Breast epithelium (tissue), 4 donors: ENCODE results near the gene TBC1D1. TPM values are rescaled to one million over a fixed set of nuclear protein-coding genes. Genes with fewer than 3 reads are reported as not detected.

Source experiments
- DNase-seq, 2 donors: peaks; one replicate each; pipeline ENCODE4 v3.0.0-alpha.2; 2019; ENCODE audit warnings: low spot score in 2 of 2
- H3K27ac ChIP-seq, 2 donors: fragments of 200-600 bp; sonication (generic) in 1 of 2; one replicate each; pipeline ENCODE4 v1.5.1; 2016 to 2019; ENCODE audit warnings: mild to moderate bottlenecking in 1 of 2
- H3K27me3 ChIP-seq, 2 donors: fragments of 200-600 bp; sonication (generic) in 1 of 2; one replicate each; pipeline versions ENCODE4 v1.5.1 to v1.6.0; 2017 to 2019; ENCODE audit warnings: control low read depth in 1 of 2, mild to moderate bottlenecking in 1 of 2
- H3K36me3 ChIP-seq: fragments of 200-600 bp; one replicate; pipeline ENCODE4 v1.5.1; 2019
- H3K4me1 ChIP-seq, 2 donors: fragments of 200-600 bp; sonication (generic); one replicate each; pipeline ENCODE4 v1.5.1; 2016 to 2019; ENCODE audit warnings: control low read depth in 1 of 2
- H3K4me3 ChIP-seq, 3 donors: fragments of 200-600 bp; sonication (generic); 1 replicate in 2 of 3; 2 replicates in 1 of 3; pipeline ENCODE4 v1.5.1; 2016 to 2019; ENCODE audit warnings: mild to moderate bottlenecking in 3 of 3, moderate library complexity in 2 of 3
- H3K9me3 ChIP-seq, 2 donors: fragments of 200-600 bp; sonication (generic) in 1 of 2; one replicate each; pipeline ENCODE4 v1.5.1; 2016 to 2019; ENCODE audit warnings: control low read depth in 1 of 2
- POLR2A ChIP-seq: fragments of 450-650 bp; IDR thresholded peaks from one replicate; pipeline ENCODE4 v1.6.1; 2016; ENCODE audit warnings: antibody characterized with exemption, mild to moderate bottlenecking, moderate library complexity
- POLR2AphosphoS5 ChIP-seq, 3 donors: sonication (generic); formaldehyde crosslinking; IDR thresholded peaks; one replicate each; pipeline ENCODE4 v1.6.1; 2017; ENCODE audit warnings: antibody characterized with exemption in 3 of 3
- intact Hi-C: fragments of 100-400 bp; cut with DNase I; formaldehyde crosslinking; loops from one replicate; pipeline ENCODE4 v1.15.1; 2023; ENCODE audit warnings: low total_unique reads
- total RNA-seq, 3 donors: library from RNA; depleted of rRNA; stranded (reverse); fragments of >200 nt; gene quantifications; one replicate each; pipeline ENCODE4 v1.1.0, GENCODE V29; 2016
- TF ChIP-seq, protein P1 (sequence below), 3 donors: fragments of 450-650 bp; IDR thresholded peaks; one replicate each; pipeline ENCODE4 v1.5.1; 2016 to 2017; ENCODE audit warnings: antibody characterized with exemption in 3 of 3, mild to moderate bottlenecking in 3 of 3, moderate library complexity in 3 of 3

TBC1D1 gene, protein sequence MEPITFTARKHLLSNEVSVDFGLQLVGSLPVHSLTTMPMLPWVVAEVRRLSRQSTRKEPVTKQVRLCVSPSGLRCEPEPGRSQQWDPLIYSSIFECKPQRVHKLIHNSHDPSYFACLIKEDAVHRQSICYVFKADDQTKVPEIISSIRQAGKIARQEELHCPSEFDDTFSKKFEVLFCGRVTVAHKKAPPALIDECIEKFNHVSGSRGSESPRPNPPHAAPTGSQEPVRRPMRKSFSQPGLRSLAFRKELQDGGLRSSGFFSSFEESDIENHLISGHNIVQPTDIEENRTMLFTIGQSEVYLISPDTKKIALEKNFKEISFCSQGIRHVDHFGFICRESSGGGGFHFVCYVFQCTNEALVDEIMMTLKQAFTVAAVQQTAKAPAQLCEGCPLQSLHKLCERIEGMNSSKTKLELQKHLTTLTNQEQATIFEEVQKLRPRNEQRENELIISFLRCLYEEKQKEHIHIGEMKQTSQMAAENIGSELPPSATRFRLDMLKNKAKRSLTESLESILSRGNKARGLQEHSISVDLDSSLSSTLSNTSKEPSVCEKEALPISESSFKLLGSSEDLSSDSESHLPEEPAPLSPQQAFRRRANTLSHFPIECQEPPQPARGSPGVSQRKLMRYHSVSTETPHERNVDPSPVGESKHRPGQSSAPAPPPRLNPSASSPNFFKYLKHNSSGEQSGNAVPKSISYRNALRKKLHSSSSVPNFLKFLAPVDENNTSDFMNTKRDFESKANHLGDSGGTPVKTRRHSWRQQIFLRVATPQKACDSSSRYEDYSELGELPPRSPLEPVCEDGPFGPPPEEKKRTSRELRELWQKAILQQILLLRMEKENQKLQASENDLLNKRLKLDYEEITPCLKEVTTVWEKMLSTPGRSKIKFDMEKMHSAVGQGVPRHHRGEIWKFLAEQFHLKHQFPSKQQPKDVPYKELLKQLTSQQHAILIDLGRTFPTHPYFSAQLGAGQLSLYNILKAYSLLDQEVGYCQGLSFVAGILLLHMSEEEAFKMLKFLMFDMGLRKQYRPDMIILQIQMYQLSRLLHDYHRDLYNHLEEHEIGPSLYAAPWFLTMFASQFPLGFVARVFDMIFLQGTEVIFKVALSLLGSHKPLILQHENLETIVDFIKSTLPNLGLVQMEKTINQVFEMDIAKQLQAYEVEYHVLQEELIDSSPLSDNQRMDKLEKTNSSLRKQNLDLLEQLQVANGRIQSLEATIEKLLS (N-terminal part only)
- 10 to 100 TPM; 55.2 to 80.9 (median 63.9) TPM for total RNA-seq

DNA sequence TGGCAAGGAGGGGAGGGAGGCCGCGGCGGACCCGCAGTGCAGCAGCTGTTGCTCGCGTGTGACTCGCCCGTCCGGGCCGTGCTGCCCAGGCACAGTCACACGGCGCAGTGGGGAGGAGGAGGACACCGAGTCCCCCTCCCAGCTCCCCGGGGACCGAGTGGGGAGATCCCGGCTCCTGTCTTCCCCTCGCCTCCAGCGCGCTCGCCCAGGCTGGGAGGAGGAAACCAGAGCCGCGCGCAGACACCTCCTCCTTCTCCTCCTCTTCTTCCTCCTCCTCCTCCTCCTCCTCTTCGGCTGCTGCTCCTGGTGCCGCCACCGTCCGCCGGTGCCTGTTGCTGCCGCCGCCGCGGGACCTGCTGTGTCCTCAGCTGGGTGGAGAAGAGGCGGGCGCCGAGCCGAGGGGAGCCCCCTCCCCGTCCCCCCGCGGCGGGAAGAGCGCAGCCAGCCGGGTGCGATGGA is at the start of gene TBC1D1:
TBC1D1 (plus strand) TSS at position 284 of the 459 bp plus-strand sequence. CDS start 11,012 bp downstream, outside the sequence.
- H3K27me3 ChIP-seq = no peaks in the 10 kb centered on the region
- peaks cover 0 to 5% of the 10 kb centered on the region in 2 donors for H3K4me1 ChIP-seq
- DNase-seq = peak in 1 of 2 donors; percentile 20
- H3K9me3 ChIP-seq = no peaks in the 10 kb centered on the region
- intact Hi-C loops = loop anchor here (2.0 kb wide), 1 partner anchor 26 kb away; no protein-coding TSS in a partner anchor
- peak within 1 kb of the TSS; percentile 61 to 74 for H3K27ac ChIP-seq
- no peaks in the 10 kb centered on the region for H3K36me3 ChIP-seq
- H3K4me3 ChIP-seq = peak within 1 kb of the TSS; percentile 72 to 91 (median 77)
- TF ChIP-seq, protein P1, sequence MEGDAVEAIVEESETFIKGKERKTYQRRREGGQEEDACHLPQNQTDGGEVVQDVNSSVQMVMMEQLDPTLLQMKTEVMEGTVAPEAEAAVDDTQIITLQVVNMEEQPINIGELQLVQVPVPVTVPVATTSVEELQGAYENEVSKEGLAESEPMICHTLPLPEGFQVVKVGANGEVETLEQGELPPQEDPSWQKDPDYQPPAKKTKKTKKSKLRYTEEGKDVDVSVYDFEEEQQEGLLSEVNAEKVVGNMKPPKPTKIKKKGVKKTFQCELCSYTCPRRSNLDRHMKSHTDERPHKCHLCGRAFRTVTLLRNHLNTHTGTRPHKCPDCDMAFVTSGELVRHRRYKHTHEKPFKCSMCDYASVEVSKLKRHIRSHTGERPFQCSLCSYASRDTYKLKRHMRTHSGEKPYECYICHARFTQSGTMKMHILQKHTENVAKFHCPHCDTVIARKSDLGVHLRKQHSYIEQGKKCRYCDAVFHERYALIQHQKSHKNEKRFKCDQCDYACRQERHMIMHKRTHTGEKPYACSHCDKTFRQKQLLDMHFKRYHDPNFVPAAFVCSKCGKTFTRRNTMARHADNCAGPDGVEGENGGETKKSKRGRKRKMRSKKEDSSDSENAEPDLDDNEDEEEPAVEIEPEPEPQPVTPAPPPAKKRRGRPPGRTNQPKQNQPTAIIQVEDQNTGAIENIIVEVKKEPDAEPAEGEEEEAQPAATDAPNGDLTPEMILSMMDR (IDR thresholded peaks at IDR 0.05) = no peak
- no peak for TF ChIP-seq POLR2AphosphoS5 (IDR thresholded peaks at IDR 0.05)
- no peak for TF ChIP-seq POLR2A

DNA sequence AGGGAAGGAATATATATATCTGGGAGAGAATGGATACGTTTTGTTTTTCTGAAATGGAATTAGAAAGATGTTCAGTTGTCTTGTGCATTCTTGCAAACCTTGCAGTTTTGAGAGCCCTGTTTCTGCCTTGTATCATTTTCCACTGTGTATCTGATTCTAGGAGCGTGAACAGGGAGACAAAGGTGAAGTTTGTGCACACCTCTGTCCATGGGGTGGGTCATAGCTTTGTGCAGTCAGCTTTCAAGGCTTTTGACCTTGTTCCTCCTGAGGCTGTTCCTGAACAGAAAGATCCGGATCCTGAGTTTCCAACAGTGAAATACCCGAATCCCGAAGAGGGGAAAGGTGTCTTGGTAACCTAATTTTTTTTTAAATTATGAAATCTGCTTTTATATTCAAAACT is 46.7 kb upstream of the TBC1D1 start:
- no peak for DNase-seq
- no peaks in the 10 kb centered on the region for H3K4me1 ChIP-seq
- intact Hi-C loops = no loop called here
- H3K27me3 ChIP-seq = no peaks in the 10 kb centered on the region
- no peak overlapping the region for H3K27ac ChIP-seq
- no peaks in the 10 kb centered on the region for H3K9me3 ChIP-seq
- TF ChIP-seq, protein P1 (IDR thresholded peaks at IDR 0.05) = no peak
- TF ChIP-seq POLR2A (no peak), POLR2AphosphoS5 (IDR thresholded peaks at IDR 0.05) (no peak)
- no peak overlapping the region for H3K4me3 ChIP-seq
- peaks cover 4% of the 10 kb centered on the region for H3K36me3 ChIP-seq

DNA sequence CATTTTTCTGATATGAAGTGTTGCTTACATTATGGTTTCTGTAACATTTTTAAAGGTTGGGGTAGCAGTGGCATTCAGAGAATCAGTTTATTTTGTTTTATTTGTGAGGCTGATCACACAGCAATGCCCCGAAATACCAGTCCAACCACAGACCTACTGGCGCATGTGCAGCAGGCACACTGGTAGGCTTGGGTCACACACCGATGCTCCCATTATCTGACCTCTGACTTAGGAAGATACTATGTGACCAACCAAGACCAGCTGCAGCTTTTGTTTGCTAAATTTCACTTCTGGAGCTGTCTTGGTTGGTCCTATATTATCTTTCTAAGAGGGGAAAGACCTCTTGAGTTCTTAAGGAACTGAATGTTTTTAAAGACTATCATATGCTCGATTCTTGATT is 45.7 kb upstream of the TBC1D1 start:
- Histone ChIP-seq H3K36me3 (peaks cover 4% of the 10 kb centered on the region), H3K27ac (no peak overlapping the region), H3K4me1 (no peaks in the 10 kb centered on the region), H3K4me3 (no peak overlapping the region), H3K9me3 (no peaks in the 10 kb centered on the region), H3K27me3 (no peaks in the 10 kb centered on the region)
- TF ChIP-seq, protein P1 (IDR thresholded peaks at IDR 0.05) = no peak
- TF ChIP-seq POLR2A (no peak), POLR2AphosphoS5 (IDR thresholded peaks at IDR 0.05) (no peak)
- intact Hi-C loops = no loop called here
- DNase-seq = no peak

DNA sequence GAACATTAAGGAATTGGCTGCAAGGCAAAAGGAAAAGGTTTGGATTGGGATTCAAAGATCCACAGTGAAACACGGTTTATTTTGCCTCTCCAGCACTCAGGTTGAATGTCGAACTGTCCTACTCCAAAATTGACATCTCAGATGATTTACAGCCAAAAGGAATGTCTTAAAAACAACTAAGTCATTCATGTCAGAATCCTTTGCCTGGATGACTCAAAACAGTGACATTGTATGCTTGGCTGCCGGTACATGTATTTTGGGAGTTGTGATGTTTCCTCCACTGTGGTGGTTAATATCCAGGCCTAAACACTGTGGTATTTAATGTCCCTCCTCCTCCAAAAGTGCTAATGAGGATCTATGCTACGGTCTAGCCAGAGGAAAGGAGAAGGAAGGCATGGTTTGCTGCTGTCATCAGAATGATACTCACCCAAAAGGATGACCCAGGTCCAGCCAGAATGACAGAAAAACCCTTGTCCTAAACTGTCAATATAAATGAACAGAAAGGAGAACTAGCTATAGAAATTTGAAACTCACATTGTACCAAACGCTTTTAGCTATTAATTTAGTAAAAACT is 43.5 kb upstream of the TBC1D1 start:
- H3K27me3 ChIP-seq = no peaks in the 10 kb centered on the region
- no peaks in the 10 kb centered on the region for H3K9me3 ChIP-seq
- no peak for DNase-seq
- TF ChIP-seq, protein P1 (IDR thresholded peaks at IDR 0.05) = no peak
- TF ChIP-seq POLR2A (no peak), POLR2AphosphoS5 (IDR thresholded peaks at IDR 0.05) (no peak)
- H3K27ac ChIP-seq = no peak overlapping the region
- no peak overlapping the region for H3K4me3 ChIP-seq
- peaks cover 4% of the 10 kb centered on the region for H3K36me3 ChIP-seq
- intact Hi-C loops = no loop called here
- H3K4me1 ChIP-seq = no peaks in the 10 kb centered on the region
